OCI-LY7 (cell line): ENCODE data around the gene PPP2R3A. TPM values are rescaled to one million over a fixed set of nuclear protein-coding genes. Genes with fewer than 3 reads are reported as not detected.

Source experiments
- BruUV-seq: library from RNA; stranded (reverse); fragments of 400-500 nt; replicated peaks from 2 replicates; lab custom pipeline; 2021; lab: Mats Ljungman, UMichigan
- CTCF ChIA-PET: fragments of 300-600 bp; sonication (Branson Sonifier 250); formaldehyde crosslinking; loops from one replicate; lab custom pipeline; 2022; ENCODE audit warnings: antibody characterized with exemption; ENCODE audit not compliant: unreplicated experiment; lab: Charles Lee
- POLR2A ChIA-PET: fragments of 300-600 bp; sonication (Branson Sonifier 250); formaldehyde crosslinking; loops from one replicate; lab custom pipeline; 2022; ENCODE audit warnings: antibody characterized with exemption; lab: Charles Lee
- DNase-seq: peaks from one replicate; pipeline ENCODE4 v3.0.0-alpha.2; 2015; ENCODE audit warnings: low spot score
- H2AFZ ChIP-seq: fragments of 200-600 bp; sonication (generic), shearing (Covaris generic); 2 replicates; pipeline ENCODE4 v1.6.1; 2014; ENCODE audit warnings: mild to moderate bottlenecking, antibody characterized with exemption, low read length, moderate library complexity
- H3K27ac ChIP-seq: fragments of 200-600 bp; sonication (generic); 2 replicates; pipeline ENCODE4 v1.5.1; 2014; ENCODE audit warnings: mixed run types, low read depth, mild to moderate bottlenecking, moderate library complexity, low read length, inconsistent platforms; ENCODE audit not compliant: poor library complexity, severe bottlenecking
- H3K36me3 ChIP-seq: fragments of 200-600 bp; sonication (generic); 2 replicates; pipeline ENCODE4 v1.6.1; 2014; ENCODE audit warnings: mild to moderate bottlenecking, antibody characterized with exemption, low read length, moderate library complexity, mixed read lengths; ENCODE audit not compliant: insufficient read depth
- H3K4me1 ChIP-seq: fragments of 200-600 bp; sonication (generic); 2 replicates; pipeline ENCODE4 v1.5.1; 2014; ENCODE audit warnings: mild to moderate bottlenecking, low read length; ENCODE audit not compliant: insufficient read depth, poor library complexity, severe bottlenecking
- H3K4me2 ChIP-seq: fragments of 200-600 bp; sonication (generic); 2 replicates; pipeline ENCODE4 v1.6.1; 2014; ENCODE audit warnings: mild to moderate bottlenecking, low read length
- H3K4me3 ChIP-seq: fragments of 200-600 bp; sonication (generic); 2 replicates; pipeline ENCODE4 v1.5.1; 2014; ENCODE audit warnings: mild to moderate bottlenecking, low read depth, low read length; ENCODE audit not compliant: poor library complexity, severe bottlenecking
- H3K79me2 ChIP-seq: fragments of 200-600 bp; sonication (generic); 2 replicates; pipeline ENCODE4 v1.6.1; 2016; ENCODE audit warnings: low read depth, mild to moderate bottlenecking, low read length, moderate library complexity, mixed read lengths; ENCODE audit not compliant: insufficient read depth
- H3K9me2 ChIP-seq: fragments of 200-600 bp; sonication (generic); 2 replicates; pipeline ENCODE4 v1.6.1; 2016; ENCODE audit warnings: mild to moderate bottlenecking, low read length, mixed read lengths; ENCODE audit not compliant: insufficient read depth
- H3K9me3 ChIP-seq: fragments of 200-600 bp; sonication (generic); 2 replicates; pipeline ENCODE4 v1.6.1; 2014; ENCODE audit warnings: mild to moderate bottlenecking, mixed run types, low read length, mixed read lengths
- H4K20me1 ChIP-seq: fragments of 200-600 bp; sonication (generic); 2 replicates; pipeline ENCODE4 v1.6.1; 2014; ENCODE audit warnings: mild to moderate bottlenecking, antibody characterized with exemption, low read length, moderate library complexity, mixed read lengths; ENCODE audit not compliant: insufficient read depth
- CTCF ChIP-seq: fragments of 200-600 bp; sonication (generic); conservative IDR thresholded peaks from 2 replicates; pipeline ENCODE4 v1.5.1; 2014; ENCODE audit warnings: mild to moderate bottlenecking, antibody characterized with exemption, low read length, moderate library complexity, mixed read lengths
- EZH2phosphoT487 ChIP-seq: fragments of 200-600 bp; sonication (generic); IDR thresholded peaks from 2 replicates; pipeline ENCODE4 v1.6.1; 2018; ENCODE audit warnings: low read depth, borderline replicate concordance, mild to moderate bottlenecking, mixed run types, antibody characterized with exemption, low read length, moderate library complexity, mixed read lengths
- intact Hi-C: fragments of 100-400 bp; cut with micrococcal nuclease; formaldehyde crosslinking; loops from one replicate; pipeline ENCODE4 v1.10.0; 2022; ENCODE audit not compliant: unreplicated experiment
- total RNA-seq, 2 experiments: library from RNA; depleted of rRNA in 1 of 2; stranded (reverse); fragments of >200 nt in 1 of 2; shearing (Covaris generic) in 1 of 2; gene quantifications; 2 replicates each; pipeline ENCODE4 v1.2.3, GENCODE V29; 2014 to 2022

PPP2R3A gene
- total RNA-seq, 2 experiments from 2014 or later: 0.22 to 0.27 TPM

- Histone ChIP-seq H3K79me2 (no peaks in the 10 kb centered on the region), H3K4me2 (no peak overlapping the region), H3K4me1 (no peaks in the 10 kb centered on the region), H4K20me1 (no peaks in the 10 kb centered on the region), H3K36me3 (no peaks in the 10 kb centered on the region), H3K4me3 (no peak overlapping the region), H3K9me2 (no peaks in the 10 kb centered on the region), H3K27ac (no peak overlapping the region), H3K9me3 (no peaks in the 10 kb centered on the region), H2AFZ (no peak overlapping the region)
- intact Hi-C loops: no loop called here
- CTCF ChIA-PET: no interaction called here
- no peak for DNase-seq
- TF ChIP-seq CTCF (no peak), EZH2phosphoT487 (no peak)
- no TSS peak for BruUV-seq
- POLR2A ChIA-PET: interaction anchor here (0.6 kb wide), 1 partner anchor 13 kb away, joined by 3 read pairs; no protein-coding TSS in a partner anchor
These were observed 26.5 kb downstream of the PPP2R3A start for GRCh38 chr3:135992072-135992471.

DNA sequence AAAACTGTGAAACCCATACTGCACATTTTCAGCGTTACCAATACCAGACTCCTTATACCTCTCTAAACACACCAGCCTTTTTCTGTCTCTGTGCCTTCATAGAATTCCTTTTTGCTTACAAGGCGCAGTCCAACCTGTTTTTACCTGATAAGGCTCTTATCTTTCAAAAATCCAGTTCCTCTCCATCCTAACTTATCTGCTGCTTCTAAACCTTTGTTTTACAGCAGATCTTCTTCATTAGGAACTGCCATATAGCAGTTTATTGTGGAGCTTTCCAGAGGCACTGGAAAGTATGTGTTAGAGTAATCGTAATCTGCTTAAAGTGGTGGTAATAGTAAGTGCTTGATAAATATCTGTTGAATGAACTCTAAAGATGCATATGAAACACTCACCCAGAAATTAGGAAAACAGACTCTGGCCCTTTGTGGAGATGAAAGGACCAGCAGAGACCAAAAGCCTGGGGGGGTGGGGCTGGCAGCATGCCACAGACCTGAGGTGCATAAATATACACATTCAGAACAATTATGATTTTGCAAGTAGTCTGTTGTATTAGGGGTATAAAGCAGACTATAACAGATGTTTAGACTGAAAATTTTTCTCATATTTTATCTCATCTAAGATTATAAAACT is 29.3 kb downstream of the PPP2R3A start:
- Histone ChIP-seq H3K4me3 (no peak overlapping the region), H3K4me1 (no peaks in the 10 kb centered on the region), H3K27ac (no peak overlapping the region), H3K4me2 (no peak overlapping the region), H3K36me3 (no peaks in the 10 kb centered on the region), H3K9me3 (no peaks in the 10 kb centered on the region), H4K20me1 (no peaks in the 10 kb centered on the region), H3K79me2 (no peaks in the 10 kb centered on the region), H2AFZ (no peak overlapping the region), H3K9me2 (no peaks in the 10 kb centered on the region)
- ChIA-PET CTCF (no interaction called here), POLR2A (interaction anchor here (1.5 kb wide), 1 partner anchor 8 kb away, joined by 3 read pairs; no protein-coding TSS in a partner anchor)
- DNase-seq: no peak
- intact Hi-C loops: no loop called here
- TF ChIP-seq CTCF (no peak), EZH2phosphoT487 (no peak)
- BruUV-seq: no TSS peak

- DNase-seq: no peak
- POLR2A ChIA-PET: no interaction called here
- intact Hi-C loops: no loop called here
- CTCF ChIA-PET: no interaction called here
- Histone ChIP-seq H3K4me1 (no peaks in the 10 kb centered on the region), H3K79me2 (no peaks in the 10 kb centered on the region), H3K9me2 (no peaks in the 10 kb centered on the region), H3K9me3 (no peaks in the 10 kb centered on the region), H3K27ac (no peak overlapping the region), H4K20me1 (no peaks in the 10 kb centered on the region), H3K4me2 (no peak overlapping the region), H3K36me3 (no peaks in the 10 kb centered on the region), H3K4me3 (no peak overlapping the region), H2AFZ (no peak overlapping the region)
- no TSS peak for BruUV-seq
- no peak for TF ChIP-seq EZH2phosphoT487
- no peak for TF ChIP-seq CTCF
These were observed 30.2 kb downstream of the PPP2R3A start for GRCh38 chr3:135995766-135996165.
